HS-27A (cell line): Measurements from ENCODE around the gene PRRC2B.
"Not testable (repeated sequence)": the region's sequence is repeated elsewhere in the genome, so short reads cannot be mapped to it uniquely, and the experiment has no call there.

ENCODE experiments used
- DNase-seq: peaks from one replicate; pipeline ENCODE4 v3.0.0-alpha.2; 2012; ENCODE audit warnings: low read depth, missing footprints

PRRC2B gene

GRCh38 chr9:131436376-131436775, 42.5 kb downstream of the PRRC2B start:
- no peak for DNase-seq

- no peak for DNase-seq
Measured at GRCh38 chr9:131436865-131437271, 43.0 kb downstream of the PRRC2B start.

DNA sequence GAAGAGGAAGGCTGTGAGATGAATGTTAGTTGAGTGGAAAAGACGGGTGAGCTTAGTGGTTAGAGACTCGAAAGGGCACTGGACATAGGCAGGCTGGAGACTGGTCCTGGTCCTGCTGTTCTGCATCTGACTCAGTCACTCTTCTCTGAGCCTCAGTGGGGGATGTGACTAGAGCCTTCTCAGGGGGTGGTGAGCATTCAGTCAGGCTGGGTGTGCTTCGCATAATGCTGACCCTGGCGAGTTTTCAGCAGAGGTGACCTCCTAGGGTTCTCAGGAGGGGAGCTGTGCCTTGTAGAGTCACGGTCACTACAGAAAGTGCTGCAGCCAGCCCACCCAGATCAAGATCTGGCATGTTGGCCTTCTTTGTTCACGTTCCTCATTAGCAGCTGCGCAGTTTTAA, 44.3 kb downstream of the PRRC2B start:
- no peak for DNase-seq

DNA sequence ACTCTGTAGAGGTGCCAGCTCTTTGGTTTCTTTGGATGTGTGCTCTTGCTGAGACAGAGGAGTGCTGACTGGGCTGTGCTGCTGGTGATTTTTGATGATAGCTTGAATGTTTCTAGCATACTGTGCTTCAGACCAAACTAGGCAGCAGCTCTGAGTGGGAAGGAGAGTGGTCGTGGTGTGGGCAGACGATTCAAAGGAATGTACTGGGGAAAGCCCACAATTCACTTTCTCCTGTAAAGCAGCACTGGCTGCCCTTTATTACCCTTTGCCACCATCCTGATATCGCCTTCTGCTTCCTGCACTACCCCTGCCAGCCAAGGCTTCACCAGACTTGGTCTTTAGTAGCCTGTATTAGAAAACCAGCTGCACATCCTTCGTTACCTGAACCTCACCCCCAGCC, 45.3 kb downstream of the PRRC2B start:
- DNase-seq, result no peak

- no peak for DNase-seq
Measured at GRCh38 chr9:131441441-131441840, 47.6 kb downstream of the PRRC2B start.

DNA sequence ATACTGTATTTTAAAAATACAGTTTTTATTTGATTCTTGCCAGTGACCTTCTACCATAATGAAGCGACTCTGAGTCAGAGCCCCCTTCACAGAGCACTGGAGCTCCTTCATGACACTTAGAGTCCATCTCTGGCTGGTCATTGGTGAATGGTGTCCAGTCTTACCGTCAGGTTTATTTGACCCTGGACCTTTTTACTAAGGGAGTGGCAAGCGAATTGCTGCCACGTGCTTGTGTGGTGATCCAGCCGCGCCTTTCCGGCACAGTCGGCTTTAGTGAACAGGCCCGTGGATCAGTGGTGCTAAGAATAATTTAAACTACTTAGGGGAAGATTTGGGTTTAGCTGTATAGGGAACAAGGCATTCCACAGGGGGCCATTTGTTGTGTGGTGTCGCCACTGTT, 48.5 kb downstream of the PRRC2B start:
- DNase-seq, result no peak

GRCh38 chr9:131443648-131444047, 49.8 kb downstream of the PRRC2B start:
- no peak for DNase-seq

DNA sequence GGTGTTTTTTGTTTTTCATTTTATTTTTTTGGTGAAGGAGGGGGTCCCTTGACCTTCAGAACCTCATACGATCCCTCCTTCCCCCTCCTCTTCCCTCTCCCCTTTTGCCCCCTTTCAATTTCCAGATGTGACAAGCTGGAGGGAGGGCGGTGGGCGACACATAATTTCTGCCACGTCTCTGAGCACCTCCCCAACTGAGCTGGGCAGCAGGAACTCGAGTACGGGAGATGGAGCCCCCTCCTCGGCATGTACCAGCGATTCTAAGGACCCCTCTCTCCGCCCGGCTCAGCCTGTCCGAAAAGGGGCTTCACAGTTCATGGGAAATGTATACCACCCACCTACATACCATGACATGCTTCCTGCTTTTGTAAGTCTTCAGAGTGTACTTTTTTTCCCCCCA, 52.4 kb downstream of the PRRC2B start:
- DNase-seq, result no peak

GRCh38 chr9:131447148-131447547, 53.3 kb downstream of the PRRC2B start:
- no peak for DNase-seq

- DNase-seq, result no peak
Measured at GRCh38 chr9:131447600-131447999, 53.7 kb downstream of the PRRC2B start.

- DNase-seq, result no peak
Measured at GRCh38 chr9:131448818-131449217, 54.9 kb downstream of the PRRC2B start.

DNA sequence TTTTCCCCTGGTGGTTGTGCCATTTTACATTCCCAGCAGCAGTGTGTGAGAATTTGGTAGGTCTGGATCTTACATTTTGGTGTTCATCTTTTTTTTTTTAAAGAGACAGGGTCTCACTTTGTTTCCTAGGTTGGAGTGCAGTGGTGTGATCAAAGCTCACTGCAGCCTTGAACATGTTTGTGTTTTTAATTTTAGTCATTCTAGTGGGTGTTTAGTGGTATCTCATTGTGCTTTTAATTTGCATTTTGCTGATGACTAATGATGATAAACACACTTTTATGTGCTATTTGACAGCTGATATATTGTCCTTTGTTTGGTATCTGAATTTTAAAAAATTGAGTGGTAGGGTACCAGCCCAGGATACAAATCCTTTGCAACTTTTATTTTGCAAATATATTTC, 55.4 kb downstream of the PRRC2B start:
- DNase-seq, result no peak

DNA sequence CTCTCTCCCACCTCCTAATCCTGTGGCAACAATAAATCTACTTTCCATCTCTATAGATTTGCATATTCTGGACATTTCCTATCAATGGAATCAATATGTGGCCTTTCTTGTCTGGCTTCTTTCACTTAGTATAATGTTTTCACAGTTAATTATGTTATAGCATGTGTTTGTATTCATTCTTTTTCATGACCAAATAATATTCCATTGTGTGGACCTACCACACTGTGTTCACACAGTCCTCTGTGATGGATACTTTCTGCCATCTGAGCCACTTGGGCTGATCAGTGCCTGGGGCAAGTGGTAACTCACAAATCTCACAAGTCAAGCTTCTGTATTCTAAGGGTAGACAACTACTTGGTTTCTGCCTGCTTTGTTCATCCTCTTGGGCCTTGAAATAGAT, 60.1 kb downstream of the PRRC2B start:
- DNase-seq, result no peak

- DNase-seq, result not testable (repeated sequence)
Measured at GRCh38 chr9:131455655-131456054, 61.8 kb downstream of the PRRC2B start.

DNA sequence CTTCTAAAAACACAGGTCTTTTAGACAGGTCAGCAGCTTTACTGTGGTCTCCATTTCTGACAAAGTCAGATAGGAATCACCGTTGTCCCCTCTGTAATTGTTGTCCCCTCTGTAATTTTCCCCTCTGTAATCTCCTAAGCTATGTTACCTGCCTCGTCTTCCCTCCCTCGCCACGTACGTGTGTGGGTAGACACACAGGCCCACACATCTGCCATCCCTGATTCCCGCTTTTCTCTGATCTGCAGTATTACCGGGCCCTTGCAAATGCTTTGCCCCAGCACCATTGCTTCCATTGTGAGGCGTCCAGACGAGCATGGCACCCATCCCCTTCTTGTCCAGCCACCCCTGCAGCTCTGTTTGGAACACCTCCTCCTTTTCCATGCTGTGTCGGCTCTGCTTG, 63.9 kb downstream of the PRRC2B start:
- DNase-seq, result no peak

GRCh38 chr9:131459056-131459455, 65.2 kb downstream of the PRRC2B start:
- DNase-seq, result no peak

- no peak for DNase-seq
Measured at GRCh38 chr9:131461166-131461565, 67.3 kb downstream of the PRRC2B start.

- no peak for DNase-seq
Measured at GRCh38 chr9:131464354-131465000, 70.6 kb downstream of the PRRC2B start.

GRCh38 chr9:131465401-131465800, 71.5 kb downstream of the PRRC2B start:
- no peak for DNase-seq

- DNase-seq, result no peak
Measured at GRCh38 chr9:131467214-131467935, 73.5 kb downstream of the PRRC2B start.

- no peak for DNase-seq
Measured at GRCh38 chr9:131468031-131468430, 74.1 kb downstream of the PRRC2B start.

GRCh38 chr9:131469356-131469755, 75.5 kb downstream of the PRRC2B start:
- DNase-seq, result no peak

GRCh38 chr9:131469951-131470350, 76.1 kb downstream of the PRRC2B start:
- DNase-seq, result no peak

DNA sequence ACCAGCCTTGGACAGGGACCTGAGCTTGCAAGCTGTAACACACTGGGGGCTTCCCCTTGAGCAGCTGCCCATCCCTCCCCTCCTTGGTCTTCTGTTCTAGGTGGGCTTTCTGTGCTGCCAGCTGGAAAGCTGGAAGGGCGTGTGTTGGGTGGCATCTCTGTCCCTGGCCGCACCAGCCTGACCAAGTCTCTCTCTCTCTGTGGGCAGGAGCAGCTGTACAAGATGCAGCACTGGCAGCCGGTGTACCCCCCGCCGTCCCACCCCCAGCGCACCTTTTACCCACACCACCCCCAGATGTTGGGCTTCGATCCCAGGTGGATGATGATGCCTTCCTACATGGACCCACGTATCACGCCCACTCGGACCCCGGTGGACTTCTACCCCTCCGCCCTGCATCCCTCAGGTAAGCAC, 76.7 kb downstream of the PRRC2B start:
- DNase-seq, result no peak
